ENCODE data around the gene SBF2.
A peak's percentile ranks its signal among the peaks of the same experiment; 100 is the strongest.

SBF2 gene

DNA sequence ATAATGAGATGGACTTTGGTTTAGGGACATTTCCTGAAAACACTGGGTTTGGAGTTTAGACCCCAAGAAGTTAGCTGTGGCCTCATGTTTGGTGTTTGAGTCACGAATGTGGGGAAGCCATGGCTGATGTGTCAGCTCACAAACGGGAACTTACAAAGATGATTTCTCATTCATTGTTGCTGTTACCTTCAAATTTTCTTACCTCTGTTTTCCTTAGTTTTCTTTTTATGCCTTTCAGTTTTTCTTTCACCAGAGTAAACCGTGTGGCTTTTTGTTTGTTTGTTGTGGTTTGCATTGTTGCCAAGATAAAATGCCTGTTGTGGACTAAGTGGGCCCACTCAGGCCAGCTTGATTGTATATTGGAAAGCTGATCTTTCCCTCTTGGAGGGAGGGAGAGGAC lies 541.0 kb downstream of the SBF2 start:
- peak; percentile 84 for DNase-seq (ENCODE audit: low read depth, low spot score)
- H3K4me3 ChIP-seq (ENCODE audit: low read depth, low read length): no peak overlapping the region
- TF ChIP-seq, protein P1, sequence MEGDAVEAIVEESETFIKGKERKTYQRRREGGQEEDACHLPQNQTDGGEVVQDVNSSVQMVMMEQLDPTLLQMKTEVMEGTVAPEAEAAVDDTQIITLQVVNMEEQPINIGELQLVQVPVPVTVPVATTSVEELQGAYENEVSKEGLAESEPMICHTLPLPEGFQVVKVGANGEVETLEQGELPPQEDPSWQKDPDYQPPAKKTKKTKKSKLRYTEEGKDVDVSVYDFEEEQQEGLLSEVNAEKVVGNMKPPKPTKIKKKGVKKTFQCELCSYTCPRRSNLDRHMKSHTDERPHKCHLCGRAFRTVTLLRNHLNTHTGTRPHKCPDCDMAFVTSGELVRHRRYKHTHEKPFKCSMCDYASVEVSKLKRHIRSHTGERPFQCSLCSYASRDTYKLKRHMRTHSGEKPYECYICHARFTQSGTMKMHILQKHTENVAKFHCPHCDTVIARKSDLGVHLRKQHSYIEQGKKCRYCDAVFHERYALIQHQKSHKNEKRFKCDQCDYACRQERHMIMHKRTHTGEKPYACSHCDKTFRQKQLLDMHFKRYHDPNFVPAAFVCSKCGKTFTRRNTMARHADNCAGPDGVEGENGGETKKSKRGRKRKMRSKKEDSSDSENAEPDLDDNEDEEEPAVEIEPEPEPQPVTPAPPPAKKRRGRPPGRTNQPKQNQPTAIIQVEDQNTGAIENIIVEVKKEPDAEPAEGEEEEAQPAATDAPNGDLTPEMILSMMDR (IDR thresholded peaks at IDR 0.05; ENCODE audit: low read depth, low read length): no peak
- in situ Hi-C loops (cut with HindIII; ENCODE audit: low sequenced_read_pairs): no loop called here

DNA sequence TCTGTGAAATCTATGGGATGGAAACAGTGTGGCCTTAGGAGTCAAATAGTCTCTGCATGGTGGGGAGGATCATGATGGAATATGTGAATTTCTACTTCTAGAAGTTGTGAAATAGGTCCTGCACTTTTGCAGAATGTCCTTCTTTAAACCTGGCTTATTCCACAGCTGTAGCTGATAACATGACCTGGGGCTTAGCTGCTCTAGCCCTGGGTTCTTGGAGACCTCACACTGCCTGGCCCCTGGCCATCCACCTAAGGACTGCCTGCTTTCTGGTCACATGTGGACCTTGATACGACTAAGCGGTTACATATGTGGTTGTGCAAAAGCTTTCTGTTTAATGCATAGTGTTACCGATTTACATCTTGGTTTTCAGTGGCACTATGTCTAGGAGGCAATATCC lies 541.9 kb downstream of the SBF2 start:
- in situ Hi-C loops (cut with HindIII; ENCODE audit: low sequenced_read_pairs): no loop called here

DNA sequence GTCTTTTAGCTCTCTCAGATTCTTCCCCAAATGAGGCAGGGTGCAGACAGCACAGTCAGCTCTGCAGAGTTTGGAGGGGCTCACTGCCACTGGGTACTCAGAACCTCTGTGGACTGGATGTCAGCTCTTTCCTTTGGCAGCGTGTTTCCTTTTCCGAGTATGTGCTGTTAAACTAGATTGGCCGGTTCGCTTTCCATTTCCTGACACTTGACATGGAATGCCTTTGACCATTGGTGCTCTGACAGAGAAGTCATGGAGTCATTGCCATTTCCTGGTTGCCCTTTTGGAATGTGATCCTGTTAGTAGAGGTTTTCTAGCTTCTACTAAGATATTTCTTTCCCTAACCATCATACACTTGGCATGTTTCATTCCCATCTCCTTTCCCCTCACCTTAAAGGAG lies 543.5 kb downstream of the SBF2 start:
- in situ Hi-C loops (cut with HindIII; ENCODE audit: low sequenced_read_pairs): no loop called here
- TF ChIP-seq, protein P1 (IDR thresholded peaks at IDR 0.05; ENCODE audit: low read depth, low read length): no peak
- DNase-seq (ENCODE audit: low read depth, low spot score): no peak
- H3K4me3 ChIP-seq (ENCODE audit: low read depth, low read length): no peak overlapping the region

More for the DNA sequence above, 541.9 kb downstream of the SBF2 start:
- TF ChIP-seq, protein P1 (IDR thresholded peaks at IDR 0.05; ENCODE audit: low read depth, low read length): no peak
- no peak overlapping the region for H3K4me3 ChIP-seq (ENCODE audit: low read depth, low read length)
- DNase-seq (ENCODE audit: low read depth, low spot score): peak; percentile 21

DNA sequence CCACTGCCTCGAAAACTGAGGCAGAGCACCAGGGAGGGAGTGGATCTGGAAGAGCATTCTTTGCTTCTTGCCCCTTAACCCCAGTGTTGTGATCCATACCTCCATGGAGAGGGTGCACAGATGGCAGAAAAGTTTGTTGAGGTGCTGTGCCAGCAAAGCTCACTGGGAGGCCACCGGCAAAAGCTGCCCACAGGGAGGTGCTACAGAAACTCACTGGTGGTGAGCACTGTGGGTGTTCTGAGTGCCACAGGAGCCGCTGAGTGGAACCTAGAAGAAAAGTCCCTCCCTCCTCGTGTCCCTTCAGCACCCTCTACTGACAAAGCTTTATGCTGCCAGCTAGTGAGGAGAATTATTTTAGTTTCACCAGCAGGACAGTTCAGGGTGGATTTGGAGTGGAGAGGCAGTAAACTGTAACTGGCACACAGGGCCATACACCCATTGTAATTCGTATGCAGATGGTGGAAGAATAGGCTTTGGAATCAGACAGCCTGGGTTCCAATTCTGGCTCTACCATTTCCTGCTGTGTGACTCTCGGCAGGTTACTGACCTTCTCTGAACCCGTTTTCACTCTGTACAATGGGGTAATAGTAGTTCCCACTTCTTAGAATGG lies 545.6 kb downstream of the SBF2 start:
- no peak overlapping the region for H3K4me3 ChIP-seq (ENCODE audit: low read depth, low read length)
- TF ChIP-seq, protein P1 (IDR thresholded peaks at IDR 0.05; ENCODE audit: low read depth, low read length): peak; percentile 77
- DNase-seq (ENCODE audit: low read depth, low spot score): peak; percentile 81
- in situ Hi-C loops (cut with HindIII; ENCODE audit: low sequenced_read_pairs): no loop called here

DNA sequence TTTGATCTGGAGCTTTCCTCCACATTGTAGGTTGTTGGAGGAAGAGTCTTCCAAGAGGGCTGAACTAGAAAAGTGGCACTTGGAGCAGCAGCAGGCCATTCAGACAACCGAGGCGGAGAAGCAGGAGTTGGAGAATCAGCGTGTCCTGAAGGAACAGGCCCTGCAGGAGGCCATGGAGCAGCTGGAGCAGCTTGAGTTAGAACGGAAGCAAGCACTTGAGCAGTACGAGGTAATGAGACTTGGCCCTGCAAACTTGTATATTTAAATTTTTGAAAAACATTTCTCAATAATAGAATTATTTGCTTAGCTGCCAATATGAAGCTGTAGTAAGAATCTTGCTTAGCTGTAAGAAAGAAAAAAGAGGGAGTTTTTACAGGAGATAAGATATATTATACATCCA lies 546.2 kb downstream of the SBF2 start:
- DNase-seq (ENCODE audit: low read depth, low spot score): no peak
- TF ChIP-seq, protein P1 (IDR thresholded peaks at IDR 0.05; ENCODE audit: low read depth, low read length): no peak
- no peak overlapping the region for H3K4me3 ChIP-seq (ENCODE audit: low read depth, low read length)
- in situ Hi-C loops (cut with HindIII; ENCODE audit: low sequenced_read_pairs): no loop called here

DNA sequence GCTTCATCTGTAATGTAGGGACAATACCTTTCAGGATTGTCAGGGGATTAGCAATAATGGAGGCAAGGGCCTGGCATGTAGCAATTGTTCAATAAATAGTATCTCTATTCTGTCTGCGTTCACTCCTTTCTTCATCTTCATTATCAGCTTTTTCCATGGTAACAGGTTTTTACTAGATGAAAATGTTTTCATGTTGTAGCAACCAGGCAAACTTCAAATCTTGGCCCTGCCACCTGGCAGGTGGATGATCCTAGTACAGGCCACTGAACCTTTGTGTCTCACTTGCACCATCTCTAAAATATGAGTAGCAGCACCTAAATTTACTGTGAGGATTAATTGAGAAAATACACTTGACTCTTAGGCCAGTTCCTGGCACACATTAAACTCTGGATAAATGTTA lies 546.8 kb downstream of the SBF2 start:
- TF ChIP-seq, protein P1 (IDR thresholded peaks at IDR 0.05; ENCODE audit: low read depth, low read length): no peak
- no peak overlapping the region for H3K4me3 ChIP-seq (ENCODE audit: low read depth, low read length)
- DNase-seq (ENCODE audit: low read depth, low spot score): no peak
- in situ Hi-C loops (cut with HindIII; ENCODE audit: low sequenced_read_pairs): no loop called here

Data from astrocyte of the spinal cord (primary cell).